H1 (cell line): ENCODE measurements around the gene ATP11A. TPM values are rescaled to one million over a fixed set of nuclear protein-coding genes. Genes with fewer than 3 reads are reported as not detected.

ENCODE experiments used
- CTCF ChIA-PET: fragments of 300-600 bp; sonication (Branson Sonifier 250); formaldehyde crosslinking; loops from one replicate; lab custom pipeline; 2021; ENCODE audit not compliant: partially characterized antibody; lab: Charles Lee
- POLR2A ChIA-PET: fragments of 300-600 bp; sonication (Branson Sonifier 250); formaldehyde crosslinking; loops from one replicate; lab custom pipeline; 2021; ENCODE audit warnings: inconsistent platforms; ENCODE audit not compliant: partially characterized antibody; lab: Charles Lee
- DNase-seq, 2 experiments: peaks; one replicate each; pipeline versions ENCODE4 v3.0.0 to v3.0.0-alpha.2; 2010 to 2022; ENCODE audit warnings: low spot score in 2 of 2, low read depth in 1 of 2, mixed read lengths in 1 of 2
- FAIRE-seq: peaks from 2 replicates; lab custom pipeline; 2011; peaks lifted over from hg19 to GRCh38; lab: Jason Lieb, UNC
- H2AFZ ChIP-seq: 2 replicates; pipeline ENCODE4 v1.8.1; 2012; ENCODE audit warnings: low read length, inconsistent platforms
- H2AK5ac ChIP-seq: 2 replicates; pipeline ENCODE4 v1.6.1; 2013; ENCODE audit warnings: low read depth, low read length
- H2BK120ac ChIP-seq: replicated peaks from 2 replicates; pipeline ENCODE3; 2013; ENCODE audit warnings: low read depth, low read length, inconsistent platforms
- H2BK12ac ChIP-seq: 2 replicates; pipeline ENCODE4 v1.6.1; 2013; ENCODE audit warnings: low read depth, low read length
- H2BK15ac ChIP-seq: 2 replicates; pipeline ENCODE4 v1.6.1; 2013; ENCODE audit warnings: low read length
- H2BK20ac ChIP-seq: 2 replicates; pipeline ENCODE4 v1.6.1; 2013; ENCODE audit warnings: low read length
- H2BK5ac ChIP-seq: 2 replicates; pipeline ENCODE4 v1.6.1; 2013; ENCODE audit warnings: low read depth, low read length
- H3K14ac ChIP-seq: 2 replicates; pipeline ENCODE4 v1.6.1; 2013; ENCODE audit warnings: inconsistent platforms; ENCODE audit not compliant: insufficient read length
- H3K18ac ChIP-seq: 2 replicates; pipeline ENCODE4 v1.6.1; 2013; ENCODE audit warnings: low read length; ENCODE audit errors: extremely low read depth
- H3K23ac ChIP-seq: 2 replicates; pipeline ENCODE4 v1.6.1; 2013; ENCODE audit warnings: inconsistent platforms; ENCODE audit not compliant: insufficient read length
- H3K23me2 ChIP-seq: 2 replicates; pipeline ENCODE4 v1.6.1; 2013; ENCODE audit warnings: low read depth, low read length
- H3K27ac ChIP-seq: 2 replicates; pipeline ENCODE4 v1.6.1; 2011; ENCODE audit warnings: low read depth, low read length, inconsistent platforms
- H3K27me3 ChIP-seq, 4 experiments: replicated peaks in 1 of 4; 1 replicate in 1 of 4; 2 replicates in 3 of 4; pipeline versions ENCODE4 v1.6.1 to v1.8.1; 2011 to 2013; ENCODE audit warnings: low read length in 3 of 4, mild to moderate bottlenecking in 3 of 4, inconsistent platforms in 2 of 4, mixed read lengths in 2 of 4, moderate library complexity in 1 of 4; ENCODE audit not compliant: control insufficient read depth in 3 of 4, insufficient read depth in 3 of 4; ENCODE audit errors: extremely low read depth in 1 of 4
- H3K36me3 ChIP-seq, 4 experiments: 2 replicates each; pipeline versions ENCODE4 v1.6.1 to v1.8.1; 2011 to 2013; ENCODE audit warnings: mild to moderate bottlenecking in 4 of 4, low read length in 3 of 4, moderate library complexity in 2 of 4, control low read depth in 1 of 4, inconsistent platforms in 1 of 4; ENCODE audit not compliant: insufficient read depth in 4 of 4, control insufficient read depth in 2 of 4
- H3K4ac ChIP-seq: replicated peaks from 2 replicates; pipeline ENCODE3; 2013; ENCODE audit warnings: low read length, low read depth, mixed read lengths, inconsistent platforms; ENCODE audit not compliant: insufficient read length
- H3K4me1 ChIP-seq, 4 experiments: replicated peaks in 1 of 4; 1 replicate in 1 of 4; 2 replicates in 3 of 4; pipeline versions ENCODE4 v1.6.1 to v1.8.1; 2011 to 2013; ENCODE audit warnings: low read length in 3 of 4, inconsistent platforms in 2 of 4, mixed read lengths in 1 of 4; ENCODE audit not compliant: insufficient read depth in 4 of 4, control insufficient read depth in 3 of 4
- H3K4me2 ChIP-seq, 2 experiments: 2 replicates each; pipeline versions ENCODE4 v1.6.1 to v1.8.1; 2011 to 2013; ENCODE audit warnings: low read depth in 2 of 2, low read length in 2 of 2, control low read depth in 1 of 2, inconsistent platforms in 1 of 2, mild to moderate bottlenecking in 1 of 2; ENCODE audit not compliant: insufficient read depth in 1 of 2
- H3K4me3 ChIP-seq, 4 experiments: fragments of 200-600, 300-600 bp in 1 of 4; sonication (generic), shearing (Covaris generic), sonication (Bioruptor Twin) in 1 of 4; 2 replicates each; pipeline versions ENCODE4 v1.5.1 to v1.8.1; 2011 to 2016; ENCODE audit warnings: low read length in 4 of 4, low read depth in 3 of 4, control low read depth in 2 of 4, inconsistent platforms in 2 of 4, mild to moderate bottlenecking in 2 of 4, mixed read lengths in 1 of 4, moderate library complexity in 1 of 4; ENCODE audit not compliant: insufficient read depth in 2 of 4; ENCODE audit errors: extremely low read depth in 1 of 4
- H3K56ac ChIP-seq: replicated peaks from 2 replicates; pipeline ENCODE3; 2013; ENCODE audit warnings: low read depth, mild to moderate bottlenecking, mixed read lengths, low read length, inconsistent platforms; ENCODE audit not compliant: insufficient read length
- H3K79me1 ChIP-seq: 2 replicates; pipeline ENCODE4 v1.6.1; 2013; ENCODE audit warnings: low read depth, low read length, control low read depth
- H3K79me2 ChIP-seq, 2 experiments: 2 replicates each; pipeline versions ENCODE4 v1.6.1 to v1.8.1; 2012 to 2013; ENCODE audit warnings: low read length in 2 of 2, mild to moderate bottlenecking in 2 of 2, inconsistent platforms in 1 of 2; ENCODE audit not compliant: insufficient read depth in 2 of 2, control insufficient read depth in 1 of 2
- H3K9ac ChIP-seq, 4 experiments: replicated peaks in 1 of 4; 1 replicate in 1 of 4; 2 replicates in 3 of 4; pipeline versions ENCODE4 v1.6.1 to v1.8.1; 2011 to 2013; ENCODE audit warnings: low read depth in 3 of 4, low read length in 3 of 4, control low read depth in 2 of 4, mild to moderate bottlenecking in 2 of 4, moderate library complexity in 2 of 4, inconsistent platforms in 1 of 4; ENCODE audit errors: extremely low read depth in 1 of 4
- H3K9me3 ChIP-seq, 2 experiments: 2 replicates each; pipeline versions ENCODE4 v1.6.1 to v1.8.1; 2012 to 2013; ENCODE audit warnings: mild to moderate bottlenecking in 2 of 2, moderate library complexity in 2 of 2, control low read depth in 1 of 2, inconsistent platforms in 1 of 2, low read depth in 1 of 2, low read length in 1 of 2, mixed read lengths in 1 of 2; ENCODE audit not compliant: insufficient read depth in 2 of 2
- H4K20me1 ChIP-seq, 2 experiments: replicated peaks in 1 of 2; 2 replicates each; pipeline versions ENCODE3 to v1.8.1; 2011 to 2013; ENCODE audit warnings: inconsistent platforms in 2 of 2, low read length in 2 of 2, mild to moderate bottlenecking in 1 of 2; ENCODE audit not compliant: insufficient read depth in 2 of 2, control insufficient read depth in 1 of 2
- H4K5ac ChIP-seq: 2 replicates; pipeline ENCODE4 v1.6.1; 2013; ENCODE audit warnings: low read length, low read depth, mixed read lengths, inconsistent platforms; ENCODE audit not compliant: insufficient read length
- H4K8ac ChIP-seq: 2 replicates; pipeline ENCODE4 v1.8.0; 2013; ENCODE audit warnings: mild to moderate bottlenecking, moderate library complexity, low read length, inconsistent platforms; ENCODE audit not compliant: insufficient read depth; ENCODE audit errors: extremely low read depth
- H4K91ac ChIP-seq: replicated peaks from 2 replicates; pipeline ENCODE3; 2013; ENCODE audit warnings: low read length, mixed read lengths, inconsistent platforms; ENCODE audit not compliant: insufficient read length
- CEBPB ChIP-seq: IDR thresholded peaks from 2 replicates; pipeline ENCODE4 v1.6.1; 2012; ENCODE audit warnings: low read depth, low read length
- CHD2 ChIP-seq: IDR thresholded peaks from 2 replicates; pipeline ENCODE4 v1.6.1; 2012; ENCODE audit warnings: low read length, improper control_type of control experiment
- GABPA ChIP-seq: IDR thresholded peaks from 2 replicates; pipeline ENCODE4 v1.6.1; 2011; ENCODE audit warnings: mild to moderate bottlenecking, low read length, moderate library complexity, borderline replicate concordance; ENCODE audit not compliant: insufficient read depth
- SAP30 ChIP-seq: fragments of 300-600 bp; sonication (generic); IDR thresholded peaks from 2 replicates; pipeline ENCODE4 v1.7.1; 2012; ENCODE audit warnings: low read length, moderate library complexity, mild to moderate bottlenecking, inconsistent platforms; ENCODE audit not compliant: insufficient read depth, insufficient replicate concordance
- WGBS, 2 experiments: shearing (Covaris generic) in 1 of 2; methylation state at CpG; one replicate each; pipeline versions ENCODE4 v1.1.6 to v1.1.7; 2013 to 2015; ENCODE audit warnings: low lambda C conversion rate in 2 of 2, mixed read lengths in 2 of 2, inconsistent platforms in 1 of 2, low coverage in 1 of 2, missing lambda C conversion rate in 1 of 2; ENCODE audit not compliant: insufficient replicate concordance in 2 of 2, insufficient coverage in 1 of 2, insufficient read length in 1 of 2; ENCODE audit errors: extremely low coverage in 1 of 2, missing lambda C conversion rate in 1 of 2; 5-methylcytosine and 5-hydroxymethylcytosine counted together
- polyA plus RNA-seq, 7 experiments: library from polyadenylated mRNA; depleted of rRNA in 3 of 7; stranded (reverse) in 5 of 7; unstranded in 2 of 7; fragments of >200 nt in 5 of 7; fragments of 200-250 nt in 2 of 7; gene quantifications; 1 replicate in 5 of 7; 2 replicates in 1 of 7; 4 replicates in 1 of 7; pipeline versions ENCODE4 v1.2.1 to v1.2.3, GENCODE V29; 2011 to 2013; ENCODE audit warnings: missing spikeins in 2 of 7, mixed read lengths in 2 of 7
- total RNA-seq: library from RNA; stranded (reverse); fragmentation: NEBNext Ultra II Directional; extraction: Animal tissue kit (Norgen Biotek cat#: 25700); gene quantifications from 2 replicates; pipeline ENCODE4 v1.2.1, GENCODE V29; 2021
- TF ChIP-seq, protein P1 (sequence below), 3 experiments: IDR thresholded peaks; 1 replicate in 2 of 3; 2 replicates in 1 of 3; pipeline versions ENCODE4 v1.5.1 to v1.6.1; 2011; ENCODE audit warnings: low read length in 3 of 3, mild to moderate bottlenecking in 3 of 3, inconsistent platforms in 2 of 3, low read depth in 1 of 3, moderate library complexity in 1 of 3; ENCODE audit not compliant: insufficient read depth in 1 of 3; ENCODE audit errors: control extremely low read depth in 1 of 3

The ATP11A gene
- total and polyA plus RNA-seq, 2 of the 8 experiments (the other 6 are each of a cell fraction or from before 2014, with no cell fraction given): 28.8 to 72.9 TPM

DNA sequence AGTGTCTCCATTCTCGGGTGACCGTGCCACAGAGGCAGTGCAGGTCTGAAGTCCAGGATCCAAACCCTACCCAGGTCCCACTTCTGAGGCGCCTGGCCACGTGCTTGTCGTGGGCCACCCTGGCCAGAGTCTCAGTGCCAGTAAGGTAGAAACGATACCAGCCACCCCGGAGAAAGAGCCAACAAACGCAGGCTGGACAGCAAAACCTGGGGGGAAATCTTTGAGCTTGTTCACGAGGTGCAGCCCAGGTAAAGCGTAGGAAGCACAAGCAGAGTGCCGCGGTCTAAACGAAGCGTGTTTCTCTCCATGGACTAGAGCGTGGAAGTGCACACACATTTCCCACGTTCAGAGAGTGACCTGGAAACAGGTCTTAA is 95.6 kb downstream of the ATP11A start:
- no peak overlapping the region for H2BK20ac ChIP-seq
- no peak overlapping the region for H3K14ac ChIP-seq
- H2BK12ac ChIP-seq: no peak overlapping the region
- no peak overlapping the region for H3K23ac ChIP-seq
- H3K27ac ChIP-seq: no peak overlapping the region
- H3K27me3 ChIP-seq: no peaks in the 10 kb centered on the region; a peak in 1 of 7 replicates
- H2BK15ac ChIP-seq: no peak overlapping the region
- H4K5ac ChIP-seq: no peak overlapping the region
- H3K9me3 ChIP-seq: peaks cover 0 to 10% of the 10 kb centered on the region in 2 experiments; a peak in 1 of 4 replicates
- POLR2A ChIA-PET: interaction anchor here (2.0 kb wide), 1 partner anchor 100 kb away, joined by 4 read pairs; no protein-coding TSS in a partner anchor
- no peaks in the 10 kb centered on the region for H3K23me2 ChIP-seq
- FAIRE-seq: no peak
- no peak overlapping the region for H3K56ac ChIP-seq
- H3K18ac ChIP-seq: no peak overlapping the region
- no peak overlapping the region for H2BK120ac ChIP-seq
- peaks cover 0 to 26% (median 3%) of the 10 kb centered on the region in 4 experiments; a peak in 5 of 8 replicates for H3K36me3 ChIP-seq
- peaks cover 10% of the 10 kb centered on the region; the same call in 1 of the 2 replicates for H3K79me1 ChIP-seq
- WGBS, 2 experiments: 97% methylated on average over 16 of the region's 16 CpGs; no CpG with 5 or more reads in 1 of the 2 experiments
- H2AK5ac ChIP-seq: no peak overlapping the region
- peaks cover 0 to 29% of the 10 kb centered on the region in 2 experiments; a peak in 2 of 4 replicates for H3K79me2 ChIP-seq
- TF ChIP-seq GABPA: no peak
- no peak for TF ChIP-seq CHD2
- TF ChIP-seq CEBPB: no peak
- no peak for TF ChIP-seq SAP30
- TF ChIP-seq, protein P1, sequence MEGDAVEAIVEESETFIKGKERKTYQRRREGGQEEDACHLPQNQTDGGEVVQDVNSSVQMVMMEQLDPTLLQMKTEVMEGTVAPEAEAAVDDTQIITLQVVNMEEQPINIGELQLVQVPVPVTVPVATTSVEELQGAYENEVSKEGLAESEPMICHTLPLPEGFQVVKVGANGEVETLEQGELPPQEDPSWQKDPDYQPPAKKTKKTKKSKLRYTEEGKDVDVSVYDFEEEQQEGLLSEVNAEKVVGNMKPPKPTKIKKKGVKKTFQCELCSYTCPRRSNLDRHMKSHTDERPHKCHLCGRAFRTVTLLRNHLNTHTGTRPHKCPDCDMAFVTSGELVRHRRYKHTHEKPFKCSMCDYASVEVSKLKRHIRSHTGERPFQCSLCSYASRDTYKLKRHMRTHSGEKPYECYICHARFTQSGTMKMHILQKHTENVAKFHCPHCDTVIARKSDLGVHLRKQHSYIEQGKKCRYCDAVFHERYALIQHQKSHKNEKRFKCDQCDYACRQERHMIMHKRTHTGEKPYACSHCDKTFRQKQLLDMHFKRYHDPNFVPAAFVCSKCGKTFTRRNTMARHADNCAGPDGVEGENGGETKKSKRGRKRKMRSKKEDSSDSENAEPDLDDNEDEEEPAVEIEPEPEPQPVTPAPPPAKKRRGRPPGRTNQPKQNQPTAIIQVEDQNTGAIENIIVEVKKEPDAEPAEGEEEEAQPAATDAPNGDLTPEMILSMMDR (IDR thresholded peaks at IDR 0.05; ENCODE audit: control extremely low read depth in 1 of 3, insufficient read depth in 1 of 3, low read depth in 1 of 3, low read length in 3 of 3): no peak
- TF ChIP-seq, all 59 proteins: peak for 0
- no peak overlapping the region for H2AFZ ChIP-seq
- H3K4me1 ChIP-seq: peaks cover 0 to 13% (median 7%) of the 10 kb centered on the region in 4 experiments; a peak in 5 of 7 replicates
- H3K4me2 ChIP-seq: no peak overlapping the region
- H2BK5ac ChIP-seq: no peak overlapping the region
- no peak overlapping the region for H4K91ac ChIP-seq
- CTCF ChIA-PET: no interaction called here
- H4K20me1 ChIP-seq: peaks cover 0 to 3% of the 10 kb centered on the region in 2 experiments
- H3K4me3 ChIP-seq: no peak overlapping the region
- DNase-seq: no peak
- H3K9ac ChIP-seq: no peak overlapping the region
- H3K4ac ChIP-seq: no peak overlapping the region
- H4K8ac ChIP-seq: no peak overlapping the region
